Measurements from ENCODE around the gene RLBP1. TPM values are rescaled to one million over a fixed set of nuclear protein-coding genes. Genes with fewer than 3 reads are reported as not detected.

Gene RLBP1
- total and polyA plus RNA-seq, 2 of the 4 experiments (the other 2 are of a cell fraction): not detected

DNA sequence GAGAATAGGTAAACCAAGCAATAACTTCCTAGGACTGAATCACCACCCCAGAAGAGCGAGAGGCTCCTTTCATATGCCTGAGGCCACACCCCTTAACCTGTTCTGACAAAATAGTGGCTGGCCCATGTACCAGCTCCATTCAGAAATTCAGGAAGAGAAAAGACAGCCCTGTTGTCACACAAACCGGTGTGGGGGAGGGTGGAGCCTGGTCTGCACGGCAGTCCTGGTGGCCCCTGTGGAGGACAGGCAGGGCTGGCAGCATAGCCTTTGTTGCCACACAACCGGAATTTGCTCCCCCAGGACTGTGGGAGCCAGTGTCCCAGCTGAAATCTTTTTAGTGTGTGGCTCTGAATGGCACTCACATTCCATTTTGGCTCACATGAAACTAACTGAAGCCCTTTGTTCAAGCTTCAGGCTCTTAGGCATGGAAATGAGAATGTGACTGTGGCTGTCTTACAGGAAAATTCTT lies 23.8 kb downstream of the RLBP1 start:
- CTCF ChIA-PET: interaction anchor here (0.6 to 2.1 kb wide), 2 partner anchors 9 to 706 kb away, joined by 3 to 8 read pairs; no protein-coding TSS in a partner anchor
- intact Hi-C loops (cut with micrococcal nuclease) (no loop called here), dilution Hi-C loops (cut with HindIII; ENCODE audit: low sequenced_read_pairs, unreplicated experiment) (no loop called here), in situ Hi-C loops (cut with MboI; ENCODE audit: low sequenced_read_pairs) (no loop called here)
- Histone ChIP-seq H3K18ac (ENCODE audit: low read depth, low read length) (no peak overlapping the region), H3K79me1 (ENCODE audit: low read depth in 1 of 2, low read length in 2 of 2) (no peaks in the 10 kb centered on the region), H4K91ac (ENCODE audit: insufficient read depth, low read depth, low read length) (no peak overlapping the region), H3K9ac (ENCODE audit: low read depth, low read length) (no peak overlapping the region), H2BK5ac (ENCODE audit: low read depth, low read length, poor library complexity, severe bottlenecking) (no peak overlapping the region), H4K8ac (ENCODE audit: low read depth in 2 of 2, low read length in 2 of 2) (no peak overlapping the region), H3K4me2 (ENCODE audit: low read depth, low read length) (no peak overlapping the region), H3K23ac (ENCODE audit: low read depth, low read length) (no peak overlapping the region), H3K4ac (ENCODE audit: low read depth, low read length) (no peak overlapping the region), H3K4me3 (ENCODE audit: insufficient read depth, low read depth, low read length) (no peak overlapping the region), H2BK20ac (ENCODE audit: low read depth, low read length) (no peak overlapping the region), H4K20me1 (ENCODE audit: insufficient read depth, low read length) (no peaks in the 10 kb centered on the region), H4K5ac (ENCODE audit: low read depth, low read length) (no peak overlapping the region), H3K14ac (replicated peaks; ENCODE audit: low read depth, low read length) (no peak overlapping the region), H2BK120ac (ENCODE audit: low read depth, low read length) (no peak overlapping the region), H3K4me1 (ENCODE audit: control insufficient read depth, insufficient read depth, low read length) (peaks cover 9% of the 10 kb centered on the region), H2AFZ (replicated peaks; ENCODE audit: low read length, poor library complexity) (no peak overlapping the region), H3K27me3 (ENCODE audit: control insufficient read depth, insufficient read depth, low read length) (no peaks in the 10 kb centered on the region), H3K56ac (ENCODE audit: extremely low read depth, insufficient read depth, low read length) (no peak overlapping the region), H3K9me1 (ENCODE audit: insufficient read depth, low read length) (0 out of 2 replicates have a peak, but pooled peaks cover under 1% of the 10 kb centered on the region), H2BK15ac (ENCODE audit: low read depth, low read length) (no peak overlapping the region), H2AK9ac (replicated peaks; ENCODE audit: low read depth, low read length, poor library complexity) (no peak overlapping the region), H3K27ac (ENCODE audit: insufficient read depth, low read length) (no peak overlapping the region), H2AK5ac (ENCODE audit: low read depth, low read length) (no peak overlapping the region), H3K9me3 (ENCODE audit: control insufficient read depth, insufficient read depth, low read length) (no peaks in the 10 kb centered on the region), H3K36me3 (ENCODE audit: control insufficient read depth, insufficient read depth, low read length) (peaks cover 25% of the 10 kb centered on the region)
- no peak for TF ChIP-seq RCOR1 (IDR thresholded peaks at IDR 0.05; ENCODE audit: insufficient replicate concordance, low read length)
- TF ChIP-seq RAD21 (IDR thresholded peaks at IDR 0.05; ENCODE audit: low read length): no peak
- TF ChIP-seq BHLHE40 (IDR thresholded peaks at IDR 0.05; ENCODE audit: low read depth, low read length): no peak
- no peak for TF ChIP-seq CHD1 (IDR thresholded peaks at IDR 0.05; ENCODE audit: low read depth, low read length)
- TF ChIP-seq, protein P1, sequence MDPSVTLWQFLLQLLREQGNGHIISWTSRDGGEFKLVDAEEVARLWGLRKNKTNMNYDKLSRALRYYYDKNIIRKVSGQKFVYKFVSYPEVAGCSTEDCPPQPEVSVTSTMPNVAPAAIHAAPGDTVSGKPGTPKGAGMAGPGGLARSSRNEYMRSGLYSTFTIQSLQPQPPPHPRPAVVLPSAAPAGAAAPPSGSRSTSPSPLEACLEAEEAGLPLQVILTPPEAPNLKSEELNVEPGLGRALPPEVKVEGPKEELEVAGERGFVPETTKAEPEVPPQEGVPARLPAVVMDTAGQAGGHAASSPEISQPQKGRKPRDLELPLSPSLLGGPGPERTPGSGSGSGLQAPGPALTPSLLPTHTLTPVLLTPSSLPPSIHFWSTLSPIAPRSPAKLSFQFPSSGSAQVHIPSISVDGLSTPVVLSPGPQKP (IDR thresholded peaks at IDR 0.05; ENCODE audit: borderline replicate concordance, low read depth, low read length): no peak
- TF ChIP-seq MAFK (IDR thresholded peaks at IDR 0.05; ENCODE audit: low read depth, low read length): no peak
- no peak for TF ChIP-seq POLR2A (IDR thresholded peaks at IDR 0.05; ENCODE audit: low read depth, low read length)
- DNase-seq (no peak), ATAC-seq (ENCODE audit: low read depth) (peak; percentile 48)
- POLR2A ChIA-PET (ENCODE audit: unreplicated experiment): no interaction called here
- TSS peak; percentile 5 for BruUV-seq (replicated peaks)
- 44% methylated on average over 3 of the region's 4 CpGs; no CpG with 5 or more reads in 1 of the 2 experiments for WGBS, 2 experiments (ENCODE audit: extremely low coverage in 2 of 2, insufficient read length in 1 of 2)
